PFSK-1 (cell line): ENCODE measurements around the gene HPS4.

Experiments used
- FOXP2 ChIP-seq: optimal IDR thresholded peaks from 2 replicates; pipeline ENCODE3; 2011; ENCODE audit warnings: borderline replicate concordance, control low read depth, inconsistent platforms; ENCODE audit not compliant: insufficient read depth; ENCODE audit errors: extremely low read length, extremely low read depth
- POLR2AphosphoS5 ChIP-seq: IDR thresholded peaks from 2 replicates; pipeline ENCODE4 v1.6.1; 2012; ENCODE audit warnings: low read depth, mild to moderate bottlenecking, control low read depth, low read length, moderate library complexity
- SIN3A ChIP-seq: IDR thresholded peaks from 2 replicates; pipeline ENCODE4 v1.6.1; 2012; ENCODE audit warnings: mild to moderate bottlenecking, low read length, moderate library complexity, borderline replicate concordance; ENCODE audit not compliant: insufficient read depth
- TAF1 ChIP-seq: IDR thresholded peaks from 2 replicates; pipeline ENCODE4 v1.6.1; 2012; ENCODE audit warnings: low read length, control low read depth, borderline replicate concordance; ENCODE audit not compliant: insufficient read depth
- TF ChIP-seq, protein P1 (sequence below), 2 experiments: IDR thresholded peaks; 2 replicates each; pipeline versions ENCODE4 v1.6.1 to v1.8.0; 2011 to 2012; ENCODE audit warnings: low read depth in 2 of 2, low read length in 2 of 2, control low read depth in 1 of 2, inconsistent platforms in 1 of 2, mild to moderate bottlenecking in 1 of 2, moderate library complexity in 1 of 2; ENCODE audit not compliant: insufficient read depth in 1 of 2

HPS4 gene

DNA sequence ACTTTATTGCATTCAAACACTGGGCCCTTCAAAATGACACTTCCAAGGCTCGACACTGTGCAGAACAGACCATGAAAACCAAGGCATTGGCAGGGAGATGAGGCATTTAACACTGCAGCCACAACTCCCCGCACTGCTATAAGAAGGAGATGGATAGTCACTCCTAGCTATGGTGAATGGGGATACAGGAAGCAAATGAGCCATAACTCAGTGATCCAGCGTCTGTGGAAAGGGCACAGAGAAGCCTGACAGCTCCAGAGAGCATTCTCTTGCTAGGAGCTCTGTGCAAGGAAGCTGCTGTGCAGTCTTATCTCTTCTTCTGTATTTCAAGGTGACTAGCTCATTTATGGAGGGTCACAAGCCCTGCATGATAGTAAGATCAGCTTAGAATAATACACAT, 20.9 kb downstream of the HPS4 start:
- TF ChIP-seq, protein P1, sequence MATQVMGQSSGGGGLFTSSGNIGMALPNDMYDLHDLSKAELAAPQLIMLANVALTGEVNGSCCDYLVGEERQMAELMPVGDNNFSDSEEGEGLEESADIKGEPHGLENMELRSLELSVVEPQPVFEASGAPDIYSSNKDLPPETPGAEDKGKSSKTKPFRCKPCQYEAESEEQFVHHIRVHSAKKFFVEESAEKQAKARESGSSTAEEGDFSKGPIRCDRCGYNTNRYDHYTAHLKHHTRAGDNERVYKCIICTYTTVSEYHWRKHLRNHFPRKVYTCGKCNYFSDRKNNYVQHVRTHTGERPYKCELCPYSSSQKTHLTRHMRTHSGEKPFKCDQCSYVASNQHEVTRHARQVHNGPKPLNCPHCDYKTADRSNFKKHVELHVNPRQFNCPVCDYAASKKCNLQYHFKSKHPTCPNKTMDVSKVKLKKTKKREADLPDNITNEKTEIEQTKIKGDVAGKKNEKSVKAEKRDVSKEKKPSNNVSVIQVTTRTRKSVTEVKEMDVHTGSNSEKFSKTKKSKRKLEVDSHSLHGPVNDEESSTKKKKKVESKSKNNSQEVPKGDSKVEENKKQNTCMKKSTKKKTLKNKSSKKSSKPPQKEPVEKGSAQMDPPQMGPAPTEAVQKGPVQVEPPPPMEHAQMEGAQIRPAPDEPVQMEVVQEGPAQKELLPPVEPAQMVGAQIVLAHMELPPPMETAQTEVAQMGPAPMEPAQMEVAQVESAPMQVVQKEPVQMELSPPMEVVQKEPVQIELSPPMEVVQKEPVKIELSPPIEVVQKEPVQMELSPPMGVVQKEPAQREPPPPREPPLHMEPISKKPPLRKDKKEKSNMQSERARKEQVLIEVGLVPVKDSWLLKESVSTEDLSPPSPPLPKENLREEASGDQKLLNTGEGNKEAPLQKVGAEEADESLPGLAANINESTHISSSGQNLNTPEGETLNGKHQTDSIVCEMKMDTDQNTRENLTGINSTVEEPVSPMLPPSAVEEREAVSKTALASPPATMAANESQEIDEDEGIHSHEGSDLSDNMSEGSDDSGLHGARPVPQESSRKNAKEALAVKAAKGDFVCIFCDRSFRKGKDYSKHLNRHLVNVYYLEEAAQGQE (IDR thresholded peaks at IDR 0.05; ENCODE audit: insufficient read depth in 1 of 2, low read depth in 2 of 2, low read length in 2 of 2), result no peak
- no peak for TF ChIP-seq TAF1
- no peak for TF ChIP-seq SIN3A
- no peak for TF ChIP-seq POLR2AphosphoS5
- TF ChIP-seq FOXP2, result no peak

DNA sequence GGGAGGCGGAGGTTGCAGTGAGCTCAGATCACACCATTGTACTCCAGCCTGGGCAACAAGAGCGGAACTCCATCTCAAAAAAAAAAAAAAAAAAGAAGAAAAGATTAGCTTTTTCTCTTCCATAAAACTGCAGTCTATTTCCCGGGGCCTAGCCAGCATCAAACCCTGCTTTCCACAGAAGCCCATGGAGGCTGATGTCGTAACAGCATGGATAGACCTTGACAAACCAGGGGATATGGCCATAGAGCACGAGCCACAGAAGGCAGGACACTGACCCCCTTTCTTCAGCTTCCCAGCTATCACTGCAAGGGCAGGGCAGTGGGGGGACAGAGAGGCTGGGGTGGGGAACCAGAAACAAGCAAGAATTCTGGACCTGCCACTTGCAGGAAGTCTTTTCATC, 21.5 kb downstream of the HPS4 start:
- TF ChIP-seq, protein P1 (IDR thresholded peaks at IDR 0.05; ENCODE audit: insufficient read depth in 1 of 2, low read depth in 2 of 2, low read length in 2 of 2), result no peak
- no peak for TF ChIP-seq POLR2AphosphoS5
- no peak for TF ChIP-seq FOXP2
- no peak for TF ChIP-seq SIN3A
- TF ChIP-seq TAF1, result no peak

DNA sequence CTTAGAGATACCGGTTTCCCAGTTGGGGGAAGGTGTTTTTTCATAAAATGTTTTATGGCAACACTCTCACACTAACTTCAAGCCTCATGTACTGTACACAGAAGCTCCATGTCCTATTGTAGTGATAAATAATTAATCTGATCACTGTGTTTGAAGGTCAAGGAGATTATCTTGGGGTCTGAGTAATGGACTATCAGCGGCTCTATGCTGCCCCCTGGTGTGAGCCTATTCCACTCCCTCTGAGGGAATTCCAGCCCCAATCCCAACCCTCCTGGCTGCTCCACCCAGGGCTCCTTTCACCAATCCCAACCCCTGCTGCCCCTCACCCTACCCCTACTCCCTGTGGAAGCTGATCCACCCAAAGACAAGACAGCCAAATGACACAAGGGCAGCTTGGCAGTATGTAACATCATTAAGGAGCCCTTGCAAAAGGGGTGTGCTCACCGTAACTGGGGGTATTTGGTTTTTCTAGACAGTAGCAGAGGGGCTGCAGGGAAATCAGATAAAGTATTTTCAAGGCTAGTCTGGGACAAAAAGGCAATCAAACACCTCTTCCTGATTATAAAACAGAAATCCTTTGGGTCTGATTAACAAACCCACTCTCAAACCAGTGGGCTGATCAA, 22.3 kb downstream of the HPS4 start:
- no peak for TF ChIP-seq TAF1
- TF ChIP-seq, protein P1 (IDR thresholded peaks at IDR 0.05; ENCODE audit: insufficient read depth in 1 of 2, low read depth in 2 of 2, low read length in 2 of 2), result no peak
- no peak for TF ChIP-seq SIN3A
- TF ChIP-seq POLR2AphosphoS5, result no peak
- no peak for TF ChIP-seq FOXP2

DNA sequence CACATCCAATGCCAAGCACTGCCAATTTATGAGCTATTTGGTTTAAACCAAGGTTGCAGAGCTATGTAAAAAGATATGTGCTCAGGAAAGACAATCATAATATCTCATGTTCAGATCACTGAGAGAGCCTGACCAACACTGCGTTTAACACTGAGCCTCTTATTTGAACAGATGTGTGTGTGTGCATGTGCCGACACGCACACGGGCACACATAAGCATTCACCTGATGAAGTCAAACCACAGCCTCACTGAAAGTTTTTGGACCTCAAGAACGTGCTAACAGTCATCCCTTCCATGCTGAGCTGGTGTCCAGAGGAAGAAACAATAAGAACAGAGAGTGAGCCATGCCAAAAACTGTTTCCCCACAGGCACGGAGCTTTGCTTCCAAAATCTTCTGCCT, 23.4 kb downstream of the HPS4 start:
- TF ChIP-seq, protein P1 (IDR thresholded peaks at IDR 0.05; ENCODE audit: insufficient read depth in 1 of 2, low read depth in 2 of 2, low read length in 2 of 2), result no peak
- no peak for TF ChIP-seq FOXP2
- TF ChIP-seq TAF1, result no peak
- no peak for TF ChIP-seq POLR2AphosphoS5
- no peak for TF ChIP-seq SIN3A

DNA sequence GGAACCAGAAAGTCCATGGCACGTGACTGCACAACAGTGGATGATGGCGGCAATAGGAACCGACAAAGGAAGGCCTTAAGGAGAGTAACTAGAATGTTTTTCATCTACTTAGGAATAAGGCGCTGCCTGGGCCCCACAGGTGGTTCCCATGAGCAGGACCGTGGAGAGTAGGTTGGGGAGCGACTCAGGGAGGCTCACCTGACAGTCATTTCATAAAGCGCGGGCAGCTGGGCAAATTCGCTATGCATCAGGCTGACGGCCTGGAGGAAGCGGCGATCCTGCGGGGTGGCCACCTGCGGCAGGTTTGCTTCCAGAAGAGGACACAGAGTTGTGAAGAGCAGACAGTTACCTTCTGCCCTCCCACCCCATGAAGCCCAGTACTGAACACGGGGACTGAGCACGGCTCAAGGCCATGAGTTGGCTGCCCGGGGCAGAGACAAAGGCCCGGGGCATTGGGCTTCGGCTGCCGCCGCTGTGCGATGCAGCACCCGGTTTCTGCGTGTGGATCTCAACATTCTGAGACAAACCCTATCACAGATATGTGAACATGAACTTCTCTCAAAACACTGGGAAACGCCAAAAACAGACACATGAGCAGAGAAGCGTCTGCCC, 25.8 kb downstream of the HPS4 start:
- TF ChIP-seq POLR2AphosphoS5 (no peak), SIN3A (no peak), TAF1 (no peak), FOXP2 (no peak)
- TF ChIP-seq, protein P1 (IDR thresholded peaks at IDR 0.05; ENCODE audit: insufficient read depth in 1 of 2, low read depth in 2 of 2, low read length in 2 of 2), result no peak
